BE2C (cell line): Measurements from ENCODE around the gene OVOL3.
"Not testable (repeated sequence)": the region's sequence is repeated elsewhere in the genome, so short reads cannot be mapped to it uniquely, and the experiment has no call there.

Experiments
- DNase-seq: peaks from one replicate; pipeline ENCODE4 v3.0.0-alpha.2; 2020
- H3K27me3 ChIP-seq: fragments of 250-450 bp; sonication (Bioruptor Pico); 2 replicates; pipeline ENCODE4 v1.5.1; 2020; ENCODE audit warnings: mild to moderate bottlenecking
- H3K36me3 ChIP-seq: fragments of 250-450 bp; sonication (Bioruptor Pico); 2 replicates; pipeline ENCODE4 v1.5.1; 2020; ENCODE audit warnings: mild to moderate bottlenecking
- H3K4me1 ChIP-seq: fragments of 250-450 bp; sonication (Bioruptor Pico); 2 replicates; pipeline ENCODE4 v1.5.1; 2020
- H3K4me3 ChIP-seq: 2 replicates; pipeline ENCODE4 v1.5.1; 2011; ENCODE audit warnings: low read depth, low read length
- H3K9me3 ChIP-seq: fragments of 250-450 bp; sonication (Bioruptor Pico); 2 replicates; pipeline ENCODE4 v1.5.1; 2020
- CTCF ChIP-seq: IDR thresholded peaks from 2 replicates; pipeline ENCODE4 v1.5.1; 2012; ENCODE audit warnings: mild to moderate bottlenecking, low read depth, low read length

Gene OVOL3

GRCh38 chr19:36120092-36120983, 9.4 kb downstream of the OVOL3 start:
- Histone ChIP-seq H3K27me3 (no peaks in the 10 kb centered on the region), H3K4me3 (no peak overlapping the region), H3K4me1 (no peaks in the 10 kb centered on the region), H3K9me3 (no peaks in the 10 kb centered on the region), H3K36me3 (peaks cover 10% of the 10 kb centered on the region)
- DNase-seq: peak; percentile 58
- TF ChIP-seq CTCF: no peak

GRCh38 chr19:36120984-36121358, 10.0 kb downstream of the OVOL3 start:
- H3K4me3 ChIP-seq: no peak overlapping the region
- H3K9me3 ChIP-seq: no peaks in the 10 kb centered on the region
- no peak for DNase-seq
- H3K27me3 ChIP-seq: no peaks in the 10 kb centered on the region
- H3K36me3 ChIP-seq: peaks cover 10% of the 10 kb centered on the region
- TF ChIP-seq CTCF: no peak
- no peaks in the 10 kb centered on the region for H3K4me1 ChIP-seq

- Histone ChIP-seq H3K4me1 (no peaks in the 10 kb centered on the region), H3K4me3 (no peak overlapping the region), H3K9me3 (no peaks in the 10 kb centered on the region), H3K36me3 (peaks cover 10% of the 10 kb centered on the region), H3K27me3 (no peaks in the 10 kb centered on the region)
- no peak for DNase-seq
- no peak for TF ChIP-seq CTCF
Observed at GRCh38 chr19:36121486-36122124, 10.7 kb downstream of the OVOL3 start.

GRCh38 chr19:36125557-36125956, 14.6 kb downstream of the OVOL3 start:
- no peak for DNase-seq
- no peaks in the 10 kb centered on the region; the same call in 1 of the 2 replicates for H3K36me3 ChIP-seq

GRCh38 chr19:36128392-36128736, 17.4 kb downstream of the OVOL3 start:
- H3K36me3 ChIP-seq: no peaks in the 10 kb centered on the region; the same call in 1 of the 2 replicates
- no peaks in the 10 kb centered on the region for H3K4me1 ChIP-seq
- H3K9me3 ChIP-seq: no peaks in the 10 kb centered on the region
- TF ChIP-seq CTCF: no peak
- H3K4me3 ChIP-seq: peak overlapping the region; percentile 65
- H3K27me3 ChIP-seq: no peaks in the 10 kb centered on the region
- no peak for DNase-seq

More at GRCh38 chr19:36125557-36125956, 14.6 kb downstream of the OVOL3 start:
- no peak for TF ChIP-seq CTCF
- no peaks in the 10 kb centered on the region for H3K27me3 ChIP-seq
- H3K4me1 ChIP-seq: no peaks in the 10 kb centered on the region
- no peak overlapping the region for H3K4me3 ChIP-seq
- no peaks in the 10 kb centered on the region for H3K9me3 ChIP-seq

GRCh38 chr19:36131221-36131620, 20.3 kb downstream of the OVOL3 start:
- not testable (repeated sequence) for H3K9me3 ChIP-seq, H3K27me3 ChIP-seq, DNase-seq, H3K4me3 ChIP-seq, H3K36me3 ChIP-seq, H3K4me1 ChIP-seq

- not testable (repeated sequence) for H3K36me3 ChIP-seq, H3K27me3 ChIP-seq, DNase-seq, H3K9me3 ChIP-seq, H3K4me3 ChIP-seq, H3K4me1 ChIP-seq
Observed at GRCh38 chr19:36134867-36135266, 23.9 kb downstream of the OVOL3 start.
